Kidney epithelial cell (primary cell): ENCODE data around the gene TSPAN11. TPM values are rescaled to one million over a fixed set of nuclear protein-coding genes. Genes with fewer than 3 reads are reported as not detected.

Source experiments
- DNase-seq: peaks from one replicate; pipeline ENCODE4 v3.0.0-alpha.2; 2010; ENCODE audit warnings: low read depth
- H3K27me3 ChIP-seq: 2 replicates; pipeline ENCODE4 v1.6.0; 2011; ENCODE audit warnings: low read length; ENCODE audit not compliant: control insufficient read depth, insufficient read depth
- H3K36me3 ChIP-seq: 2 replicates; pipeline ENCODE4 v1.5.1; 2011; ENCODE audit warnings: low read length; ENCODE audit not compliant: control insufficient read depth, insufficient read depth
- H3K4me3 ChIP-seq: 2 replicates; pipeline ENCODE4 v1.5.1; 2011; ENCODE audit warnings: low read depth, mild to moderate bottlenecking, control low read depth, low read length
- CTCF ChIP-seq: IDR thresholded peaks from 2 replicates; pipeline ENCODE4 v1.5.1; 2011; ENCODE audit warnings: mild to moderate bottlenecking, moderate library complexity, low read length, control low read depth, inconsistent platforms; ENCODE audit not compliant: insufficient read depth, poor library complexity, severe bottlenecking
- total RNA-seq: library from RNA; depleted of rRNA; stranded (reverse); fragments of >200 nt; gene quantifications from 2 replicates; pipeline ENCODE4 v1.2.3, GENCODE V29; 2015

Gene TSPAN11
- total RNA-seq, 1 donor from 2014 or later, result 5.2 TPM

GRCh38 chr12:30908076-30908721 is 18.3 kb upstream of the TSPAN11 start:
- Histone ChIP-seq H3K4me3 (no peak overlapping the region), H3K27me3 (no peaks in the 10 kb centered on the region), H3K36me3 (no peaks in the 10 kb centered on the region)
- no peak for TF ChIP-seq CTCF
- no peak for DNase-seq

GRCh38 chr12:30908722-30909348 is 17.7 kb upstream of the TSPAN11 start:
- DNase-seq, result no peak
- no peaks in the 10 kb centered on the region for H3K27me3 ChIP-seq
- TF ChIP-seq CTCF, result no peak
- H3K4me3 ChIP-seq, result no peak overlapping the region
- no peaks in the 10 kb centered on the region for H3K36me3 ChIP-seq

- Histone ChIP-seq H3K4me3 (no peak overlapping the region), H3K36me3 (no peaks in the 10 kb centered on the region), H3K27me3 (no peaks in the 10 kb centered on the region)
- no peak for DNase-seq
- TF ChIP-seq CTCF, result no peak
Measured at GRCh38 chr12:30909349-30910037, 17.1 kb upstream of the TSPAN11 start.

- Histone ChIP-seq H3K4me3 (no peak overlapping the region), H3K27me3 (no peaks in the 10 kb centered on the region), H3K36me3 (no peaks in the 10 kb centered on the region)
- DNase-seq, result no peak
- TF ChIP-seq CTCF, result no peak
Measured at GRCh38 chr12:30910038-30910350, 16.6 kb upstream of the TSPAN11 start.

- no peak for DNase-seq
- no peaks in the 10 kb centered on the region for H3K36me3 ChIP-seq
- TF ChIP-seq CTCF, result no peak
- no peak overlapping the region for H3K4me3 ChIP-seq
- no peaks in the 10 kb centered on the region for H3K27me3 ChIP-seq
Measured at GRCh38 chr12:30911207-30911606, 15.3 kb upstream of the TSPAN11 start.
